Rectal smooth muscle tissue (tissue), 1 donor: ENCODE results near the gene TUBGCP6.

Source experiments
- H3K27ac ChIP-seq: one replicate; pipeline ENCODE4 v1.7.0; 2013; ENCODE audit warnings: low read depth, low read length, inconsistent platforms
- H3K27me3 ChIP-seq: one replicate; pipeline ENCODE4 v1.7.0; 2013; ENCODE audit warnings: low read length; ENCODE audit not compliant: control insufficient read depth, insufficient read depth
- H3K36me3 ChIP-seq: one replicate; pipeline ENCODE4 v1.7.0; 2013; ENCODE audit warnings: low read length; ENCODE audit not compliant: control insufficient read depth, insufficient read depth
- H3K4me1 ChIP-seq: one replicate; pipeline ENCODE4 v1.7.0; 2013; ENCODE audit warnings: low read length; ENCODE audit not compliant: control insufficient read depth, insufficient read depth
- H3K4me3 ChIP-seq: one replicate; pipeline ENCODE4 v1.7.0; 2013; ENCODE audit warnings: low read length
- H3K9ac ChIP-seq: one replicate; pipeline ENCODE4 v1.7.0; 2013; ENCODE audit warnings: low read length

TUBGCP6 gene

GRCh38 chr22:50236731-50237409 lies 8.0 kb downstream of the TUBGCP6 start:
- Histone ChIP-seq H3K27ac (no peak overlapping the region), H3K27me3 (no peaks in the 10 kb centered on the region), H3K4me1 (no peaks in the 10 kb centered on the region), H3K9ac (no peak overlapping the region), H3K4me3 (no peak overlapping the region), H3K36me3 (peaks cover 15% of the 10 kb centered on the region)

DNA sequence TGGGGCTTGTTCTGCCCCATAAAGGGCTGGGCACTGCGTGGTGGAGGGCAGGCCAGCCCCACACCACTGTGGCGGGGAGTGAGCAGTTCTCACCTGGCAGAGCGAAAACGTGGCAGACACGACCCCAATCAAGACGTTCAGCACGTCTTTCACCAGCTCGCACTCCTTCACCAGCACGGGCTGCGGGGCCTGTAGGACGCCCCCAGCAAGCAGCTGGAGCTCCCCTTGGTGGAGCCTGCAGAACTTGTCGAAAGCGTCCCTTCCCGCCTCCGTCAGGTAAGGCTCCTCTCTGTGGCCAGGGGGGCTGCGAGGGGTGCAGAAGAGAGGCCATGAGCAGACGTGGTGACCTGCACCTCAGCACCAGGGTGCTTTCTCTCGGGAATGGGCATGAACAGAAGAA lies 11.6 kb downstream of the TUBGCP6 start:
- Histone ChIP-seq H3K4me1 (no peaks in the 10 kb centered on the region), H3K27me3 (no peaks in the 10 kb centered on the region), H3K4me3 (no peak overlapping the region), H3K9ac (no peak overlapping the region), H3K36me3 (peaks cover 8% of the 10 kb centered on the region), H3K27ac (no peak overlapping the region)

DNA sequence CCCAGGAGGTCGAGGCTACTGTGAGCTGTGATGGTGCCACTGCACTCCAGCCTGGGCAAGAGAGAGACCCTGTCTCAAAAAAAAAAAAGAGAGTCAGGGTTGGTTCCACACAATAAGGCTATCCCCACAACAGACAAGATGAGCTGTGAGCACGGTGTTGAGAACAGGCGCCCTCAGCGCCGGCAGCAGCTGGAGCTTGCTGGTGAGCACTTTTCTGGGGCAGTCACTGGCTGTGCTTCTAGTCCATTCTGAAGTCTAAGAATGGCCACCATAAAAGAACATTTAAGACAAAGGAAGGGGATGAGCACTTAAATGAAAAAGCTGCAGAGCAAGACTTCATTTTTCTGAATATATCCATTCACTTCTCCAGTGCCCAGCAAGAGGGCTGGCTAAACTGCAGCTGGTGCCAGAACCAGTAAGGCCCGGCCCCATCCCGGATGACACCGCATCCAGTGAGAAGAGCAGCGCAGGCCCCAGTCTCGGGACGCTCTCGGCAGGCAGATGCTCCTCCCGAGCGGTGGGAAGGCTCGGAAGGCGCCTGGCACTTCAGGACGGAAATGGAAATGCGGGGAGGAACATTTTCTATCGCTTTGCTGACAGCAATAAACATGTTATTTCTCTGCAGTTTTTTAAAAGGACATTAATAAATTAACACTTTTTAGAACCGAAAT lies 12.2 kb downstream of the TUBGCP6 start:
- no peaks in the 10 kb centered on the region for H3K4me1 ChIP-seq
- H3K27ac ChIP-seq: no peak overlapping the region
- H3K9ac ChIP-seq: no peak overlapping the region
- H3K27me3 ChIP-seq: no peaks in the 10 kb centered on the region
- H3K36me3 ChIP-seq: peaks cover 8% of the 10 kb centered on the region
- no peak overlapping the region for H3K4me3 ChIP-seq

GRCh38 chr22:50229370-50229769 lies 15.5 kb downstream of the TUBGCP6 start:
- Histone ChIP-seq H3K27ac (no peak overlapping the region), H3K36me3 (peaks cover 18% of the 10 kb centered on the region), H3K9ac (no peak overlapping the region), H3K4me3 (no peak overlapping the region), H3K4me1 (no peaks in the 10 kb centered on the region), H3K27me3 (no peaks in the 10 kb centered on the region)

DNA sequence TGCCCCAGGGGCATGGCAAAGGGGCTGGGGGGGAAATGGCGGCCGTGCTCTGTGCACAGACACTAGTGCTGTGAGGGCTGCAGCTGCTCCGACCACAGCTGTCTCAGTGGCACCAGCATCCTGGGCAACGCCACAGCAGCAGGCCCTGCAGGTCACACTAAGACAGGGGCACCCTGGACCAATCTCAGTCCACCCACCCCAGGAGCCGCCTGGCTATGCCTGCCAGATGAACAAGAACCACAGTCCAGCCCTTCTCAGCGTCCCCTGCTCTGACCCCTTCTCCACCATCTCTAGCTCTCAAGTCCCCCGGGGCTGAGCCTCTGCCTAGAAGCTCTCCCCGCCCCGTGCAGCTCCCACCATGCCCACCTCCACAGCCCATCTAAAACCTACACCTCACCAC lies 16.5 kb downstream of the TUBGCP6 start:
- H3K27me3 ChIP-seq: no peaks in the 10 kb centered on the region
- H3K4me1 ChIP-seq: no peaks in the 10 kb centered on the region
- no peak overlapping the region for H3K4me3 ChIP-seq
- peaks cover 20% of the 10 kb centered on the region for H3K36me3 ChIP-seq
- no peak overlapping the region for H3K9ac ChIP-seq
- no peak overlapping the region for H3K27ac ChIP-seq

DNA sequence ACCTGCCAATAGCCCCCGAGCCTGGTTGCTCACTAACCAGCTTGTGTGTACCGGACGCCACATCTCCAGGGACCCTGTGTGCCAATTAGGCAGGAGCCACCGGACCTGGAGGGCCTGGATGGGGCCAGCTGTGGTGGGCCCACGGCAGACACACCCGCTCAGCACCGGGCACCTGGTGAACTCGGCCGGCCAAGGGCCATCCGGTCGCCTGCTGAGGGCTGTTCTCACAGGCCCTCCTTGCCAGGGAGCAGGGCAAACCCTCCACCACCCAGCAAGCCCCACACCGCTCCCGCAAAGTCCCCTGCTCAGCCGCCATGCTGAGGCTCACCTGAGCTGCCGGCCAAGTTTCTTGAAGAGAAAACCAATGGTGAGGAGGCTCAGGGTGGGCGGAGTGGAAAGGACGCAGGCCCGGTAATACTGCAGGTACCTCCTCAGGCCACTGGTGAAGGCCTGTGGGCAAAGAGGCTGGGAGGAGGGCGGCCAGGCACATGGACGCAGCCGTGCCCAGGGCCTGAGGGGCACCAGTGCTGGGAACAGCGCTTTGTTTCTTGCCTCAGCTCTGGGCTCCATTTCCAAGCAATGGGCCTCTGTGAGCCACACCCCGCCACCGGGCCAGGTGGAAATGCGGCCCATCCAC lies 17.1 kb downstream of the TUBGCP6 start:
- Histone ChIP-seq H3K27ac (no peak overlapping the region), H3K4me3 (no peak overlapping the region), H3K4me1 (no peaks in the 10 kb centered on the region), H3K27me3 (no peaks in the 10 kb centered on the region), H3K9ac (no peak overlapping the region), H3K36me3 (peaks cover 17% of the 10 kb centered on the region)

- Histone ChIP-seq H3K27me3 (no peaks in the 10 kb centered on the region), H3K36me3 (peaks cover 22% of the 10 kb centered on the region), H3K4me1 (no peaks in the 10 kb centered on the region), H3K4me3 (no peak overlapping the region), H3K27ac (no peak overlapping the region), H3K9ac (no peak overlapping the region)
These were observed 18.0 kb downstream of the TUBGCP6 start for GRCh38 chr22:50226875-50227165.

DNA sequence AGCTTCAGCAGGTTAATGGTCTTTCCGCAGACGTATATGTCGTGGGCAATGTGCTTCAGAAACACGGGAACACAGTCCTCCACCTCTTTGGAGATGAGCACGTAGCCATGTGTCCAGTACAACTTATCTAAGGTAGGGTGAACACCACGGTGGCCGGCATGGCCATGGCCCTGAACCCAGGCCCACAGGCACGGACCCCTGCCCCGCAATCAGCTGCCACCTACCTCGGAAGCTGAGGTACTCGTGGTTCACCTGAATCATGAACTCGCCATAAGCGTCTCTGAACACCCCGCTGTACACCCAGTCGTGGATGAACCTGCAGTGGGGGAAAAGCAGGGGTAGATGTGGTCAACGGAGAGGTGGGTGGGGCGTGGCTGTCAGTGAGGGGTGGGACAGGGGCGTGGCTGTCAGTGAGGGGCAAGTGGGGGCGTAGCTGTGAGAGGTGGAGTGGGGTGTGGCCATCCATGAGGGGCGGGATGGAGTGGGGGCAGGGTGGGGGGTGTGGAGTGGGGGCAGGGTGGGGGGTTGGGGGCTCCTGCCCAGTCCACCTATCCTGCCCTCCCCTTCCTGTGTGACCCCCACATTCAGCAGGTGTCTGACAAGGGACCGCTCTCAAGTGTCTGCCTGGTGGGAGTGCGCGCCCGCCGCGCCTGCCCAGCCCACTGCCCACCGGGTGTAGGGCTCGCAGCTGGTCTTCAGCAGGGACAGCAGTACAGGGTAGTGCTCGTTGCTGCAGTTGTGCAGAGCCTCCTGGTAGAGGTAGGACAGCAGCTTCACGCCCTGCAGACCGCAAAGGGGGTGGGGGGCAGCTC lies 18.6 kb downstream of the TUBGCP6 start:
- no peaks in the 10 kb centered on the region for H3K4me1 ChIP-seq

GRCh38 chr22:50225200-50225969 lies 19.4 kb downstream of the TUBGCP6 start:
- H3K4me3 ChIP-seq: no peak overlapping the region
- peaks cover 32% of the 10 kb centered on the region for H3K36me3 ChIP-seq
- H3K4me1 ChIP-seq: no peaks in the 10 kb centered on the region
- no peak overlapping the region for H3K9ac ChIP-seq
- no peaks in the 10 kb centered on the region for H3K27me3 ChIP-seq
- no peak overlapping the region for H3K27ac ChIP-seq

More for the DNA sequence above, 18.6 kb downstream of the TUBGCP6 start:
- Histone ChIP-seq H3K27ac (no peak overlapping the region), H3K4me3 (no peak overlapping the region), H3K27me3 (no peaks in the 10 kb centered on the region), H3K36me3 (peaks cover 23% of the 10 kb centered on the region), H3K9ac (no peak overlapping the region)

DNA sequence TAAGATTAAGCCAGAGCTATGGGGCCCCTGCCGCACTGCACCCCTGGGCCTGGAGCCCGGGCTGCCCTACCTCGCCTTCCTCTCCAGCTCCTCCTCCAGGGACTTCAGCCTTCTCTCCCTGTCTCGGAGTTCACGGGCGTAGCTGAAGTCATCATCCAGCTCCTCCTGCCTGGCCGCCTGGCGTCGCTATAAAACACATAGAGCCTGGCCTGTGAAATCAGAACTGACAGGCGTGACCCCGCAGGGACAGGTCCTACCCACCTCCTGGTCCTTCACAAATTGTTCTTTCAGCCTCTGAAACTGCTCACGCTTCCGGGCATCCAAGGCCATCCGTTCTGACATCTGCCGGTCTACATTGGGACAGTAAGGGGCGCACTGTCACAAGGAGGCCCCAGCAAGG lies 20.8 kb downstream of the TUBGCP6 start:
- H3K9ac ChIP-seq: no peak overlapping the region
- peaks cover 5% of the 10 kb centered on the region for H3K4me1 ChIP-seq
- no peaks in the 10 kb centered on the region for H3K27me3 ChIP-seq
- H3K4me3 ChIP-seq: no peak overlapping the region
- H3K36me3 ChIP-seq: peaks cover 35% of the 10 kb centered on the region
- no peak overlapping the region for H3K27ac ChIP-seq

DNA sequence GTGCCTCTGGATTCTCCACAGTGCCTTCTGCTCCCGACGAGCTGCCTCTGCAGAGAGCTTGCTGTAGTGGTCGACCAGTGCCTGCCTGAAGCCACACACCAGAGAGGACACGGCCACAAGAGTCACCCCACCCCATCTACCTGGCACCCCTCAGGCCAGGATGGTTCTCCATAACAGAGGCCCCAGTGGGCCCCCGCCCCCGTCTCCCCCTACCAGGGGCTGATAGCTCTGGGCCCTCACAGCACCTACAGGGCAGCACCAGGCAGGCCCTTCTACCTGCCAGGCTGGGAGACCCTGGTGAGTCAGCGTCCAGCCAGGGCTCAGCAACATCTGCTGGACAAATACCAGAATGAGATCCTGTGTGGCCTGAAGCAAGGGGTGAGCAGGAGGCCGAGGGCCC lies 22.3 kb downstream of the TUBGCP6 start:
- H3K27me3 ChIP-seq: no peaks in the 10 kb centered on the region
- H3K36me3 ChIP-seq: peaks cover 46% of the 10 kb centered on the region
- peaks cover 5% of the 10 kb centered on the region for H3K4me1 ChIP-seq
- H3K27ac ChIP-seq: no peak overlapping the region
- H3K4me3 ChIP-seq: no peak overlapping the region
- no peak overlapping the region for H3K9ac ChIP-seq
